ENCODE results near the gene CCDC43.
"Not testable (repeated sequence)": the region's sequence is repeated elsewhere in the genome, so short reads cannot be mapped to it uniquely, and the experiment has no call there.

The CCDC43 gene, protein sequence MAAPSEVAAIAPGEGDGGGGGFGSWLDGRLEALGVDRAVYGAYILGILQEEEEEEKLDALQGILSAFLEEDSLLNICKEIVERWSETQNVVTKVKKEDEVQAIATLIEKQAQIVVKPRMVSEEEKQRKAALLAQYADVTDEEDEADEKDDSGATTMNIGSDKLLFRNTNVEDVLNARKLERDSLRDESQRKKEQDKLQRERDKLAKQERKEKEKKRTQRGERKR

DNA sequence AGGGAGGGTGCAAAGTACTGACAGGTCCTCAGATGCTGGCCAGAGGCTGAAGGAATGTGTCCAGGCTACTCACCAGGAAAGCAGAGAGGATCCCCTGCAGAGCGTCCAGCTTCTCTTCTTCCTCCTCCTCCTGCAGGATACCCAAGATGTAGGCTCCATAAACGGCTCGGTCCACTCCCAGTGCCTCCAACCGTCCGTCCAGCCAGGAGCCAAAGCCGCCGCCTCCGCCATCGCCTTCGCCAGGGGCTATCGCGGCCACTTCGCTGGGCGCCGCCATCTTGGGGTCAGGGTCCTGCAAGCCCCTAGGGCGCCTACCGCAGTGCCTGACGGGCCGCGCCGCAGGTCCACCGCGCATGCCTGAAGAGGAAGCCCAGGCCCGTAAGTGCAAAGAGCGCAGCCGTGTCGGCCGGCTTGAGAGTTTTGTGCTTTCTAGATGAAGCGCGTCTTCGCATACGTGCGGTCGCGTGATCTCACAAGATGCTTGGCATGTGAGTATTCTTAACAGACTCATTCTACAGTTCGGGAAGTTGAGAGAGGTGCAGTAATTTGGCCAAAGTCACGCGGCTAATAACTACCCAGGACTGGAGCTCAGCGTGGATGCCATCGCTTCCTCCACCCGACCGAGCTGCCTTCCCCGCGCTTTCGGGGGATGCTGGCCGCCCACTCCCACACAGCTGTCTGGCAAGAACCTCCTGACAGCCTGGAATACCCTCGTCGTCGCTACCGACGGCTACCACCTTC is at the start of gene CCDC43:
Gene CCDC43, minus strand, starts transcription at position 300 of the 741 bp plus-strand sequence. Its CDS starts 23 bp downstream, at position 277.
- Histone ChIP-seq H3K27ac (ENCODE audit: low read depth in 2 of 2, low read length in 2 of 2) (peak within 1 kb of the TSS; percentile 63 to 82), H3K9me3 (ENCODE audit: control insufficient read depth in 2 of 2, low read length in 2 of 2) (no peaks in the 10 kb centered on the region), H3K4me1 (ENCODE audit: control insufficient read depth in 2 of 2, insufficient read depth in 2 of 2, low read length in 2 of 2) (peaks cover 10 to 12% of the 10 kb centered on the region in 2 donors), H3K27me3 (ENCODE audit: control insufficient read depth in 2 of 2, insufficient read depth in 2 of 2, low read length in 2 of 2) (no peaks in the 10 kb centered on the region), H3K4me3 (ENCODE audit: low read length in 2 of 2) (peak within 1 kb of the TSS; percentile 71 to 99), H3K9ac (ENCODE audit: low read depth in 1 of 2, low read length in 2 of 2) (peak within 1 kb of the TSS; percentile 74 to 92), H3K36me3 (ENCODE audit: control insufficient read depth in 2 of 2, insufficient read depth in 2 of 2, low read length in 2 of 2) (peaks cover 0 to 5% of the 10 kb centered on the region in 2 donors)

DNA sequence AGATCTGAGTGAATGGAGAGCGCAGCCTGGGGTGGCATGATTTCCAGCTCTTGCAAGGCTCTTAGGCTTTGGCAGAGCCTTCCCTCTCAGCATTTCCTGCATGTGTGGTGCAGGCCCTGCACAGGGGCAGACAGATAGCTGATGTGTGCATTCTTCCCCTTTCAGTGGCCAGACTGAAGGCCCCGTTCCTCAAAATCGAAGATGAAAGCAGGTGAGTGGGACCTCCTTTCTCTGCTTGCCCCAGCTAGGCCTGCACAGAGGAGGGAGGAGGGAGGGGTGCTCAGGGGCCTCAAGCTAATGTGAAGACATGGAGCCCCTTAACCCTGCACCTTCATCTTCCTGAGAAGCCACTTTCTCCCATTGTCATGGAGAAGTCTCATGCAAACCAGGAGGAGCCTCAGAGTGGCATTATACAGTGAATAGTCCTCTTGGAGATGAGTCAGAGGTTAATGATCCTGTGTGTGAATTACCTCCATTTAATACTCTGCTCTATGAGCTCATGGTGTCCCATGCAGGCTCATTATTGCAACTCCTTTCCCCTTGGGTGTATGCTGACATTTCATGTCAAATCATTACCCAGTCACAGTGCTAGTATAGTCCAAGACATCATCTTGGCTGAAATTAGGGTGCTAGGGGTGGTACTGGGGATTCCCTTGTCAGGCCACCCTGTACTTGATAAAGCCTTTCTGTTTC is 48.8 kb upstream of the CCDC43 start:
- Histone ChIP-seq H3K36me3 (ENCODE audit: control insufficient read depth in 2 of 2, insufficient read depth in 2 of 2, low read length in 2 of 2) (no peaks in the 10 kb centered on the region), H3K9ac (ENCODE audit: low read depth in 1 of 2, low read length in 2 of 2) (no peak overlapping the region), H3K4me1 (ENCODE audit: control insufficient read depth in 2 of 2, insufficient read depth in 2 of 2, low read length in 2 of 2) (no peaks in the 10 kb centered on the region), H3K4me3 (ENCODE audit: low read length in 2 of 2) (no peak overlapping the region), H3K27me3 (ENCODE audit: control insufficient read depth in 2 of 2, insufficient read depth in 2 of 2, low read length in 2 of 2) (no peaks in the 10 kb centered on the region), H3K27ac (ENCODE audit: low read depth in 2 of 2, low read length in 2 of 2) (no peak overlapping the region), H3K9me3 (ENCODE audit: control insufficient read depth in 2 of 2, low read length in 2 of 2) (no peaks in the 10 kb centered on the region)

DNA sequence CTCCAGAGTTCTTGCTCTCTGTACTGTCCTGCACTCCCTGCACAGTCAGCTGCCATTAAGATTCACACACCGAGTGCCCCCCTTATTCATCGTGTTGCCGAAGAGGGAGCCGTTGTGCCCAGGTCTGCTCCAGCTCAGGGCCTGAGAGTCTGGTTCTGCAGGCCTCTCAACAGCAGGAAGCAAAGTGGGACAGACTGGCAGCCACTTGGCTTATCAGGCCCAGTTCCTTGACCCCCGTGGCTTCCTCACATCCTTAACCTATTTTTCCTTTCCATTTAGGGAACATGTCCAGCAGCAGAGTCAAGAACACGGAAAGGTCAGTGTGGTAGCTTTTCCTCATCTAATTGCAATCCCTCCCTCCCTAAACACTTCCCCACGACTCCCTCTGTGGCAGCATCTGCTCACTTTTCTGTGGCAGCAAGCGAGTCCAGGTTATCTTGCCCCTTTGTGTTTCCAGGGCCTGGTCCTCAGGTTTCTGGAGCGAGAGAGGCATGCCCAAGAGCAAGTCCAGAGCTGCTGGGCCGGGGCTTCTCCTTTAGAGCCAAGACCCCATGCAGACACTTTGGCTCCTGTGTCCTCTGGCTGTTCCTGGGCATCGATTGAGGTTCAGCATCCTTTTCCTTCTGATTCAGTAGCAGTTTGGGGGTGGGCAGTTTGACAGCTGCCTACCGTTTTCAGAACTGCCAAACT is 47.1 kb upstream of the CCDC43 start:
- Histone ChIP-seq H3K36me3 (ENCODE audit: control insufficient read depth in 2 of 2, insufficient read depth in 2 of 2, low read length in 2 of 2) (no peaks in the 10 kb centered on the region), H3K4me1 (ENCODE audit: control insufficient read depth in 2 of 2, insufficient read depth in 2 of 2, low read length in 2 of 2) (no peaks in the 10 kb centered on the region), H3K27me3 (ENCODE audit: control insufficient read depth in 2 of 2, insufficient read depth in 2 of 2, low read length in 2 of 2) (no peaks in the 10 kb centered on the region), H3K4me3 (ENCODE audit: low read length in 2 of 2) (no peak overlapping the region), H3K9me3 (ENCODE audit: control insufficient read depth in 2 of 2, low read length in 2 of 2) (no peaks in the 10 kb centered on the region), H3K27ac (ENCODE audit: low read depth in 2 of 2, low read length in 2 of 2) (no peak overlapping the region), H3K9ac (ENCODE audit: low read depth in 1 of 2, low read length in 2 of 2) (no peak overlapping the region)

DNA sequence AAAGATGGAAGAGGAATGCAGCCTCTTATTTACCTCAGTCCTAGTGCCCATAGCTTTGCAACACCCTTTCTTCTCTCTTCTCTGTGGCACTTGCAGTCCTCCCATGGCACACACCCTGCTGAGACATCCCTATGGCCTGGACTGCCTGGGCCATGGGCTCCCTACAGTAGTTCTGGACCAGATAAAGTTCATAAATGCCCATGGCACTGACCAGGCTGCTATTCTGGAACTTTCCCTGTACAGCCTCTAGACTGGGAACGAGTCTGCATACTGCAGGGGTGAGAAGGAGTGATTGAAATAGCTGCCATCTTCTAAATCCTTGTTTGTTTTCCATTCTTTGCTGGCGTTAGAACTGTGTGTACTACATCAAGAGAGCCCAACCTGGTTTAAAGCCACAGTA is 44.7 kb upstream of the CCDC43 start:
- no peaks in the 10 kb centered on the region for H3K27me3 ChIP-seq (ENCODE audit: control insufficient read depth in 2 of 2, insufficient read depth in 2 of 2, low read length in 2 of 2)
- H3K9ac ChIP-seq (ENCODE audit: low read depth in 1 of 2, low read length in 2 of 2): no peak overlapping the region
- no peak overlapping the region for H3K4me3 ChIP-seq (ENCODE audit: low read length in 2 of 2)
- no peaks in the 10 kb centered on the region for H3K36me3 ChIP-seq (ENCODE audit: control insufficient read depth in 2 of 2, insufficient read depth in 2 of 2, low read length in 2 of 2)
- no peak overlapping the region for H3K27ac ChIP-seq (ENCODE audit: low read depth in 2 of 2, low read length in 2 of 2)
- H3K4me1 ChIP-seq (ENCODE audit: control insufficient read depth in 2 of 2, insufficient read depth in 2 of 2, low read length in 2 of 2): no peaks in the 10 kb centered on the region
- no peaks in the 10 kb centered on the region for H3K9me3 ChIP-seq (ENCODE audit: control insufficient read depth in 2 of 2, low read length in 2 of 2)

DNA sequence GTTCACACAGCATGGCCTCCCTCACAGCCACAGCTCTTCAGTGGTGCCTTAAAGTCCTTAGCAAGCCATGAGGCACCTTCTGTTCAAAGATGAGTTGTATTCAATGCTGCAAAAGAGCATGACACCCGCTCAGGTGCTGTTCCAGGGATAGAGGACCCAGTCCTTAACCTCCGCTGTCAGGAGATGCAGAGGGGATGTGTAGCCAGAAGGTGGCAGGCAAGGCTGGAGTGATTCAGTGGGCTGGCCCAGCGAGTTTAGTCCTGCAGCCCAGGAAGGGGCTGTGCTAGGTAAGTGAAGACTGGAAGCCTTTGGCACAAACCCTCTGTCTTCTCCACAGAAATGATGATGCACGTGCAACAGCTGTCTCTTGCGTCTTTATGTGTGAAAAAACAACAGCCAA is 44.2 kb upstream of the CCDC43 start:
- Histone ChIP-seq H3K4me1 (ENCODE audit: control insufficient read depth in 2 of 2, insufficient read depth in 2 of 2, low read length in 2 of 2) (no peaks in the 10 kb centered on the region), H3K36me3 (ENCODE audit: control insufficient read depth in 2 of 2, insufficient read depth in 2 of 2, low read length in 2 of 2) (no peaks in the 10 kb centered on the region), H3K27me3 (ENCODE audit: control insufficient read depth in 2 of 2, insufficient read depth in 2 of 2, low read length in 2 of 2) (no peaks in the 10 kb centered on the region), H3K9me3 (ENCODE audit: control insufficient read depth in 2 of 2, low read length in 2 of 2) (no peaks in the 10 kb centered on the region), H3K27ac (ENCODE audit: low read depth in 2 of 2, low read length in 2 of 2) (no peak overlapping the region), H3K4me3 (ENCODE audit: low read length in 2 of 2) (no peak overlapping the region), H3K9ac (ENCODE audit: low read depth in 1 of 2, low read length in 2 of 2) (no peak overlapping the region)

DNA sequence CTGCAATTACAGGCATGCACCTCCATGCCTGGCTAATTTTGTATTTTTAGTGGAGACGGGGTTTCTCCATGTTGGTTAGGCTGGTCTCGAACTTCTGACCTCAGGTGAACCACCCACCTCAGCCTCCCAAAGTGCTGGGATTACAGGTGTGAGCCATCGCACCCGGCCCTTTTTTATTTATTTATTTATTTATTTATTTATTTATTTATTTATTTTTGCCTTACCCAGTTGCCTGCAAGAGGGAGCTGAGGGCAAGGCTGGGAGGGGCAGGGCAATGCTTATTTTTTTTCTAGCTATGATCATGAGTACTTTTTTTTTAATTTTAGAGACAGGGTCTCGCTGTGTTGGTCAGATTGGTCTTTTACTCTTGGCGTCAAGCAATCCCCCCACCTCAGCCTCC is 36.5 kb upstream of the CCDC43 start:
- not testable (repeated sequence) for H3K27me3 ChIP-seq (ENCODE audit: control insufficient read depth in 2 of 2, insufficient read depth in 2 of 2, low read length in 2 of 2); H3K4me1 ChIP-seq (ENCODE audit: control insufficient read depth in 2 of 2, insufficient read depth in 2 of 2, low read length in 2 of 2); H3K9ac ChIP-seq (ENCODE audit: low read depth in 1 of 2, low read length in 2 of 2); H3K27ac ChIP-seq (ENCODE audit: low read depth in 2 of 2, low read length in 2 of 2); H3K36me3 ChIP-seq (ENCODE audit: control insufficient read depth in 2 of 2, insufficient read depth in 2 of 2, low read length in 2 of 2); H3K9me3 ChIP-seq (ENCODE audit: control insufficient read depth in 2 of 2, low read length in 2 of 2); H3K4me3 ChIP-seq (ENCODE audit: low read length in 2 of 2)

DNA sequence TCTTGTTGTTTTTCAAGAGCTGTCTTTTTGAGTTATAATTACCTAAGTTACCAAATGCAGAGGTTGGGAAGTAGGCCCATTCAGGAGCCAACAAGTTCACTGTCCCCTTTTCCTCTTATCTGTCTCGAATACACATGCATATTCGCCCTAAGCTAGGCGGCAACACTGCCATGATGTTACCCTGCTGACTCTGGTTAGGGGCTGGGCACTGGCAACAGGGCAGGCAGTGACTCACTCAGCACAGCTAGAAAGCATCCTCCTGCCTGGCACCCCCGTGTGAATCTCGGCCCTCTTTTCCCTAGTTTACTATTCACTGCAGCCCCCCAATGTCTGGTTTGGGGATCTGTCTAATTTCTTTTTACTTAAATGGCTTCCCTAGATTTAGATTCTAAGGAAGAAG is 32.7 kb upstream of the CCDC43 start:
- no peak overlapping the region for H3K4me3 ChIP-seq (ENCODE audit: low read length in 2 of 2)
- no peaks in the 10 kb centered on the region for H3K4me1 ChIP-seq (ENCODE audit: control insufficient read depth in 2 of 2, insufficient read depth in 2 of 2, low read length in 2 of 2)
- H3K27ac ChIP-seq (ENCODE audit: low read depth in 2 of 2, low read length in 2 of 2): no peak overlapping the region
- H3K9ac ChIP-seq (ENCODE audit: low read depth in 1 of 2, low read length in 2 of 2): no peak overlapping the region
- no peaks in the 10 kb centered on the region for H3K9me3 ChIP-seq (ENCODE audit: control insufficient read depth in 2 of 2, low read length in 2 of 2)
- no peaks in the 10 kb centered on the region for H3K27me3 ChIP-seq (ENCODE audit: control insufficient read depth in 2 of 2, insufficient read depth in 2 of 2, low read length in 2 of 2)
- no peaks in the 10 kb centered on the region for H3K36me3 ChIP-seq (ENCODE audit: control insufficient read depth in 2 of 2, insufficient read depth in 2 of 2, low read length in 2 of 2)

DNA sequence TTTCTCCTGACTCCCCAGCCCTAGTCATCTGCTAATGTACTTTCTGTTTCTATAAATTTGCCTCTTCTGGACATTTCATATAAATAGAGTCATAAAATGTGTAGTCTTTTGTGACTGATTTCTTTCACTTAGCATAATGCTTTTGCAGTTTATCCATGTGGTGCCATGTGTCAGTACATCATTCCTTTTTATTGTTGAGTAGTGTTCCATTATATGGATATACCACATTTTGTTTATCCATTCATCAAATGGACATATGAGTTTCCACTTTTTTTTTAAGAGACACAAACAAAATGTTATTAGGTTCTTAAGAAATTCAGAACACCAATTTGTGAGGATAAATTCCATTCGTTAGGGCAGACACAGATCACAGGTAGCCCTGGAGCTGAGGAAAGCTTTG is 29.9 kb upstream of the CCDC43 start:
- Histone ChIP-seq H3K4me1 (ENCODE audit: control insufficient read depth in 2 of 2, insufficient read depth in 2 of 2, low read length in 2 of 2) (no peaks in the 10 kb centered on the region), H3K9ac (ENCODE audit: low read depth in 1 of 2, low read length in 2 of 2) (no peak overlapping the region)

DNA sequence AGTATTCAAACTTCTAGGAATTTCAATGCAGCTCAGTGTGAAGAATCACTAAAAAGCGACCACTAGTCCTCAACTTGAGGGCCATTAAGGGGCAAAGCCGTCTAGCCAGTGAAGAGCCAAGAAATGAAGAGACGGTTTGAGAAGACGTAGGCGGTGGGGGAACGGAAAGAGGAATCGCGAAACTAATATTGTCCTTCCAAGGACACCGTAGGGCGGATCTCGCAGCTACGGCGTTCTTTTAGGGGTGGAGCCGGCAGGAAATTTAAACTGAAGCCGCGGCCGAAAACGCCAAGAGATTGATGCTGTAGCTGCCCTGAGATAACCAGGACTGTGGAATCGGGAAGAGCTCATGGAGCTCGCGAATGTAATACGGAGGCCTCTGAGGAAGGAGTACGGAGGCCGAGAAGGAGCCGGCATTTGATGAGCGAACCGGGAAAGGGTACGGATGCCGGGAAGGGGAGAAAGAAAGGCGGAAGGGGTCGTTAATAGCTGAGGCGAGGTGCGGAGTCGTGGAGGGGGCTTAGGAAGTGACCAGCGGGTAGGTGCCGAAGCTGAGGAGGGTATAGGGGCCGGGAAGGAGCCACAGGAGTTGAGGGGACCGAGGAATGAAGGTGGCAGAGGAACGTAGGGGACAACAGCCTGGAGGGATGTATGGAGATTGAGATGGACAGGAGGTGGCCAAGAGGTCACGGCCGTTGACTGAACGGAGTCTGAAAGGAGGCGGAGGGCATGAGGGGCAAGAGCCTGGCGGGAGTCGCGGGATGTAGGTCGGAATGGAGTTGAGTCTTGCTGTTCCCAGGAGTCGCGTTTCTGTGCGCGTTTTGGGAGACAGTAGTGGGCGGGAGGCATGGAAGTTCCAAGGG is 19.1 kb upstream of the CCDC43 start, which contains the start of gene DBF4B:
Gene DBF4B, plus strand, starts transcription at position 265 of the 863 bp plus-strand sequence. Its CDS starts 156 bp downstream, at position 421.
- Histone ChIP-seq H3K27ac (ENCODE audit: low read depth in 2 of 2, low read length in 2 of 2) (peak within 1 kb of the TSS; percentile 51 to 66), H3K4me3 (ENCODE audit: low read length in 2 of 2) (peak within 1 kb of the TSS; percentile 95 to 96), H3K4me1 (ENCODE audit: control insufficient read depth in 2 of 2, insufficient read depth in 2 of 2, low read length in 2 of 2) (peaks cover 9 to 12% of the 10 kb centered on the region in 2 donors), H3K9me3 (ENCODE audit: control insufficient read depth in 2 of 2, low read length in 2 of 2) (no peaks in the 10 kb centered on the region), H3K9ac (ENCODE audit: low read depth in 1 of 2, low read length in 2 of 2) (peak within 1 kb of the TSS; percentile 67 to 87), H3K36me3 (ENCODE audit: control insufficient read depth in 2 of 2, insufficient read depth in 2 of 2, low read length in 2 of 2) (no peaks in the 10 kb centered on the region), H3K27me3 (ENCODE audit: control insufficient read depth in 2 of 2, insufficient read depth in 2 of 2, low read length in 2 of 2) (no peaks in the 10 kb centered on the region)

More for the DNA sequence above, 29.9 kb upstream of the CCDC43 start:
- no peaks in the 10 kb centered on the region for H3K27me3 ChIP-seq (ENCODE audit: control insufficient read depth in 2 of 2, insufficient read depth in 2 of 2, low read length in 2 of 2)
- no peak overlapping the region for H3K4me3 ChIP-seq (ENCODE audit: low read length in 2 of 2)
- H3K9me3 ChIP-seq (ENCODE audit: control insufficient read depth in 2 of 2, low read length in 2 of 2): no peaks in the 10 kb centered on the region
- no peaks in the 10 kb centered on the region for H3K36me3 ChIP-seq (ENCODE audit: control insufficient read depth in 2 of 2, insufficient read depth in 2 of 2, low read length in 2 of 2)
- H3K27ac ChIP-seq (ENCODE audit: low read depth in 2 of 2, low read length in 2 of 2): no peak overlapping the region
